Endometrial microvascular endothelial cells (primary cell): ENCODE data around the gene SUGP1. TPM values are rescaled to one million over a fixed set of nuclear protein-coding genes. Genes with fewer than 3 reads are reported as not detected.

ENCODE experiments used
- in situ Hi-C: cut with HindIII; loops from 2 replicates; pipeline ENCODE4 v1.10.0; 2017; ENCODE audit warnings: low sequenced_read_pairs, low pct_unique_long_range_greater_than_20kb; ENCODE audit errors: inconsistent ontology term
- total RNA-seq: library from RNA; depleted of rRNA; stranded (reverse); fragments of >200 nt; gene quantifications from one replicate; pipeline ENCODE4 v1.2.3, GENCODE V29; 2015; ENCODE audit errors: inconsistent ontology term

Gene SUGP1
- total RNA-seq, 1 donor from 2014 or later = 32.2 TPM

DNA sequence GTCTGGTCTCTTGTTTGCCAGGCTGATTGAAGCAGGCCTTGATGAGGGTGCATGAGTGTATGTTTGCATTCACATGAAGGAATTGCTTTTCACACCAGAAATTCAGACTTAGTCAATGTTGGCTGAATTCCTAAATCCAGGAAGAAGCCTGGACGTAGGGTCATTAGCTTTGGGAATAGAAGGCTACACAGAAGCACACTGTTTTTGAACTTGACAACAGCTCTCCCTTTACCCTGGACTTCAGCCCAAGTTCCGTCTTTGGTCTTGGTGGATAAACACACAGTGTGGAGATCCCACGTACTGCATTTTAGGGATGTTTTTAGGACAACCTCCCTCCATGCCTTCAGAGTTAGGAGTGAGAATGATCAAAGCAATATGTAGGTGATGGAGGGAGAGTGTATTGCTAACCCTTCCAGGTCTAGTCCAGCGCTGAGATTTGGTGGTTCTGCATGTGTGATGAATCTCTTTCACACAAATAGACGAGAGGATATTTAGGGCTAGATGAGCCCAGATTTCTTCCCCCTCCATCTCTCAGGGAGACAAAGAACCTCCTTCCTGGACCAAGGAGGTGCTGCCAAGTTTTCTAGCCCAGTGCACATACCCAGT, 70.0 kb downstream of the SUGP1 start:
- in situ Hi-C loops = no loop called here

DNA sequence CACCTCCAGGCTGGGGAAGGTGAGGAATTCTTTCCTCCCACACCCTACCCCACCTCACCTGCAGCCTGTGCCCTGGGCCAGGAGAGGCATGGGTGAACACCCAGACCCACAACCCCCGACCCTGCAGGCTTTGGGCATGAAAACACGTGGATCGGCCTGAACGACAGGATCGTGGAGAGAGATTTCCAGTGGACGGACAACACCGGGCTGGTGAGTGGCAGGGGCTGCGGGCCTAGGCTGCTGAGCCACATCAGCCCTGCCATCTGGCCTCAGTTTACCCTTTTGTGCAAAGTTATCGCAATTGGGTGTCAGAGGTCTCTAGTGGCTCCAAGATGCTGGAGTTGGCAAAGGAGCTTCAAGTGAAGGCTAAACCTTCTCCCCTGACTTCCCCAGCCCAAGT, 79.8 kb downstream of the SUGP1 start:
- in situ Hi-C loops = no loop called here

DNA sequence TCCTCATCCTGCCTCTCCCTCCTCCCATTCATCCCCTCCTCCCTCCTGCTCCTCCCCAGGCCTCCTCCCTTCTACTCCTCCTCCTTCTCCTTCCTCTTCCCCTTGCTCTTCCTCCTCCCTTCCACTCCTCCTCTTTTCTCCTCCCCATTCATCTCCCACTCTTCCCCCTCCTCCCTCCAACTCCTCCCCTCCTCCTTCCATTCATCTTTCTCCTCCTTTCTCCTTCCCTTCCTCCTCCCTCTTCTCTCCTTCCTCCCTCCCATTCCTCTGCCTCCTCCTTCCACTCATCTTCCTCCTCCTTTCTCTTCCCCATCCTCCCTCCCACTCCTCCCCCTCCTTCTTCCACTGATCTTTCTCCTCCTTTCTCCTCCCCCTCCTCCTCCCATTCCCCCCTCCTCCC, 80.6 kb downstream of the SUGP1 start:
- in situ Hi-C loops = no loop called here

DNA sequence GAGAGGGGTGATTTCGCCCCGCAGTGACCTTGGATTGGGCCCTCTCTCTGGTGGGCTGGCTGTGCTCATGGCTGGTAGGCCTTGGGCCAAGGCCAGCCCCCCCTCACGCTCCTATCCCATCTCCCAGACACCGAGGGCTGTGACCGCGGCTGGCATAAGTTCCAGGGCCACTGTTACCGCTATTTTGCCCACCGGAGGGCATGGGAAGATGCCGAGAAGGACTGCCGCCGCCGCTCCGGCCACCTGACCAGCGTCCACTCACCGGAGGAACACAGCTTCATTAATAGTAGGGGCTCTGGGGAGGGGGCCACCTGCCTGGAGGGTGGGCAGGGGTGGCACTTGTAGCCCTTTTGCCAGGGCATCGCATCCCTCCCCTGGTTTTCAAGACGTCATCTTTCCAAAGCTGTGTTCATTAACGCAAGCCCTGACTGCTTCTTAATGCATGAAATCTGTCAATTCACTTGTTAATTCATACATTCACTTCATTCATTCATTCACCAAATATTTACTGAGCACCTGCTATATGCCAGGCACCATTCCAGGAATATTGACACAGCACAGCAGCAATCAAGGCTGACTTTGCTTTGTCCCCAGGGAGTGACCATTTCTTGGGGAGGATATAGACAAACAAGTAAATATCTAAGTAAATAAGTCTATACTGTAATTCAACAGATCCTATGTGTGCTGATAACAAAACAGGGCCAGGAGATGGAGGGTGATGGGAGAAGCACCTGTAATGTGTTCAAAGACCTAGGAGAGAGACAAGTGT, 82.0 kb downstream of the SUGP1 start:
- in situ Hi-C loops = no loop called here

DNA sequence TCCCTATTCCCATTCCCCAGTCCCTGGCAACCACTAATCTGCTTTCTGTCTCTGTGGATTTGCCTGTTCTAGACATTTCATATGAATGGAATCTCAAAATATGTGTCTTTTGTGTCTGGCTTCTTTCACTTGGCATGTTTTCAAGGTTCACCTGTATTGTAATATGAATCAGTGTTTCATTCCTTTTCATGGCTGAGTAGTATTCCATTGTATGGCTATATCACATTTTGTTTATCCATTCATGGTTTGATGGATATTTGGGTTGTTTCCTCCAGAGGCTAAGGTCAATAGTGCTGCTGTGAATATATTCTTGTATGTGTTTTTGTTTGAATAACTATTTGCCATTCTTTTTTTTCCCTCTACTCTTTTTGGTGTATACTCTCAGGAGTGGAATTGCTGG, 84.1 kb downstream of the SUGP1 start:
- in situ Hi-C loops = no loop called here

DNA sequence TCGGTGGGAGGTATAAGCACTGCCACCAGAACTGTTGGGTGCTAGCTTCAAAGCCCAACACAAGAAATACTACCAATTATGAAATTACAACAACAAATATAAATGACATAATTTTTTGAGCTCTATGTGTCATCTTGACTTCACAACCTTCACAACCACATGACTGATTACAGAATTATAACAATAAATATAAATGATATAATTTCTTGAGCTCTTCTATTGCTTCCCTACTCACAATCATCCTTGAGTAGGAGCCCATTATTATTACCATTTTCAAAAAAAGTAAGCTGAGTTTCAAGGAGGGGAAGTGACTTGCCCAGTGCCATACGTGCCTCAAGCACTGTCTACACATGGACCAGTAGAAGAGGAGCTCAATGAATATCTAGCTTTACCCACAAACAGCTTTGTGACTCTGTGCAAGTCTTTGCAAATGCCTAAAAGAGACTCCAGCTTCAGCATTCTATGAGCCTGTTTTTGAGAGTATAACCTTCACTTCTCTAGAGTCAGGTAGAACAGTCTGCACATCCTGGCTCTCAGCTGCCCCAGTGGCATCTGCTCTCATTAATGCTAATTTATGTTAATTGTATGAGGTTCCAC, 86.0 kb downstream of the SUGP1 start:
- in situ Hi-C loops = no loop called here

DNA sequence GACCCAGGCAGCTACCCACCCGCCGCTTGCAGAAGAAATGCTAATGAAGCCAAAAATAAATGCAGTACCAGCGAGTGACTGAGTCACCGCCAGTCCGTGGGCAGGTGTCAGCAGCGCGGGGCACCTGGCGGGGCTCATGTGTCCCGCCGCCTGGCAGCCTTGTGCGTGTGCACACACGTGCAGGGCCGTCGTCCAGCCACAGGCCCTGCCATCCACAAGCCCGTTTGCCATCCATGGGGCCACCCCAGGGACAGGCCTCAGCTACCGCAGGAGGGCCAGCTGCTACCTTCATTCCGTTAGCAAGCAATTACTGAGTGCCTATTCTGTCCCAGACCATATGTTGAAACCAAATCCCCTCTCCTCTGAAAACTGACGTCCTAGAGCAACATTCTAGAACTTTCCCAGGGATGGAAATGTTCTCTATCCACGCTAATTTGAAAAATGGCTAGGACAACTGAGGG, 88.0 kb downstream of the SUGP1 start:
- in situ Hi-C loops = no loop called here

DNA sequence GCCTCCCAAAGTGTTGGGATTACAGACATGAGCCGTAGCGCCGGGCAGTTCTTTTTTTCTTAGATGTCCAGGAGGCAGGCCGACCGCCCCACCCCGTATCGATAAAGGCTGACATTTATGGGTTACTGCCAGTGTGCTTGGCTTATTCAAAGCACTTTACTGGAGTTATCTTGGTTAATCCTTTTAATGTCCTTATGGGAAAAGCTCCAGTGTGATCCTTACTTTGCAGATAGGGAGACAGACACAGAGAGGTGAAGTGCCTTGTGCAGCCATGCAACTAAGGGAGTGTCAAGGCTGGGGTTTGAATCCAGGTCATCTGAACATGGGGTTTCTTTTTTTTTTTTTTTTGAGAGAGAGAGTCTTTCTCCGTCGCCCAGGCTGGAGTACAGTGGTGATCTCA, 89.3 kb downstream of the SUGP1 start:
- in situ Hi-C loops = no loop called here

DNA sequence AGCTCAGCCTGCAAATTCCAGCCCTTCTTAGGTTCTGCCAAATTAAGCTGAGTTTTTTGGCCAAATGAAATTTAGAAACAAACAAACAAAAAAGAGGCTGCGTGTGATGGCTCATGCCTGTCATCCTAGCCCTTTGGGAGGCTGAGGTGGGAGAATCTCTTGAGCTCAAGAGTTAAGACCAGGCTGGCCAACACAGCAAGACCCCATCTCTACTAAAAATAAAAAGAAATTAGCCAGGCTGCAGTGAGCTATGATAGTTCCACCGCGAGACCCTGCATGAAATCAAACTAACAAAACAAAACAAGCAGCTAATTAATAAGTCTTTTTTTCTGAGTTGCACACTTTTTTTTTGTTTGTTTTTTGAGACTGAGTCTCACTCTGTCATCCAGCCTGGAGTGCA, 90.6 kb downstream of the SUGP1 start:
- in situ Hi-C loops = no loop called here

DNA sequence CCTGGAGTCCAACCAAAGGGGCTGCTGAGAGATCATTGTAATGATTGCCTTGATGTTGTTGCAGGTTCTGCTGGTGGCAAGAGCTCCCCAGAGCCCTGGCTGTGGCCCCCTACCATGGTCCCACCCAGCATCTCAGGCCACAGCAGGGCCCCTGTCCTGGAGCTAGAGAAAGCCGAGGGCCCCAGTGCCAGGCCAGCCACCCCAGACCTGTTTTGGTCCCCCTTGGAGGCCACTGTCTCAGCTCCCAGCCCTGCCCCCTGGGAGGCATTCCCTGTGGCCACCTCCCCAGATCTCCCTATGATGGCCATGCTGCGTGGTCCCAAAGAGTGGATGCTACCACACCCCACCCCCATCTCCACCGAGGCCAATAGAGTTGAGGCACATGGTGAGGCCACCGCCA, 93.1 kb downstream of the SUGP1 start:
- in situ Hi-C loops = no loop called here

DNA sequence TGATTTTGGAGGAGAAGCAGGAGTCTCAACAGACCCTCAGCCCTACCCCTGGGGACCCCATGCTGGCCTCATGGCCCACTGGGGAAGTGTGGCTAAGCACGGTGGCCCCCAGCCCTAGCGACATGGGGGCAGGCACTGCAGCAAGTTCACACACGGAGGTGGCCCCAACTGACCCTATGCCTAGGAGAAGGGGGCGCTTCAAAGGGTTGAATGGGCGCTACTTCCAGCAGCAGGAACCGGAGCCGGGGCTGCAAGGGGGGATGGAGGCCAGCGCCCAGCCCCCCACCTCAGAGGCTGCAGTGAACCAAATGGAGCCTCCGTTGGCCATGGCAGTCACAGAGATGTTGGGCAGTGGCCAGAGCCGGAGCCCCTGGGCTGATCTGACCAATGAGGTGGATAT, 93.6 kb downstream of the SUGP1 start:
- in situ Hi-C loops = no loop called here

DNA sequence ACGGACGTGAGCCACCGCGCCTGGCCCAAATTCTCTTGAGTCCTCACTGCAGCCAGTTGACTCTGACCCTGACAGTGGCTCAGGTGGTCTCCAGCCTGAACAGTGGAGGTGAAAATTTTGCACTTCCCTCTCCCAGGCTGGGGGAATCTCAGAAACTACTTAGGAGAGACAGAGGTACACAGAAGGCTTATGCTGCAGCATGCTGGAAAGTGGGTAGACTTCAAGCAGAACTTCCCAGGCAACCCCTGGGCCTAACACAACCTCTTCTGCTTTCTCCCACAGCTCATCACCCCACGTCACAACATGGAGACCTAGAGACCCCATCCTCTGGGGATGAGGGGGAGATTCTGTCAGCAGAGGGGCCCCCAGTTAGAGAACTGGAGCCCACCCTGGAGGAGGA, 94.1 kb downstream of the SUGP1 start:
- in situ Hi-C loops = no loop called here

Other genes starting within 250 kb of the SUGP1 start
- 25.1 TPM for gene TMEM161A, start 182.0 kb downstream of the SUGP1 start, total RNA-seq
- gene MEF2B, start 150.2 kb downstream of the SUGP1 start, total RNA-seq = not detected
- 32.5 TPM for gene BORCS8, start 128.4 kb downstream of the SUGP1 start, total RNA-seq
- 72.9 TPM for gene RFXANK, start 128.3 kb downstream of the SUGP1 start, total RNA-seq
- 25.8 TPM for gene NR2C2AP, start 117.1 kb downstream of the SUGP1 start, total RNA-seq
- not detected for gene NCAN, start 108.6 kb downstream of the SUGP1 start, total RNA-seq
- not detected for gene TM6SF2, start 47.2 kb downstream of the SUGP1 start, total RNA-seq
- 35.3 TPM for gene MAU2, start 320 bp upstream of the SUGP1 start, total RNA-seq
- gene GATAD2A, start 85.2 kb upstream of the SUGP1 start, total RNA-seq = 102 TPM
- 0.09 TPM for gene TSSK6, start 195.0 kb upstream of the SUGP1 start, total RNA-seq
- 2.9 TPM for gene NDUFA13, start 195.7 kb upstream of the SUGP1 start, total RNA-seq
- not detected for gene YJEFN3, start 208.4 kb upstream of the SUGP1 start, total RNA-seq
- gene CILP2, start 217.8 kb upstream of the SUGP1 start, total RNA-seq = not detected